ENCODE results near the gene FAM240B. TPM values are rescaled to one million over a fixed set of nuclear protein-coding genes. Genes with fewer than 3 reads are reported as not detected.

Gene FAM240B
- total RNA-seq, 5 donors from 2014 or later (not counting 1 experiment from before 2014, with no cell fraction given) = not detected

Other genes with a start within 250 kb of the FAM240B start
- gene ANKRD18A, start 99.5 kb downstream of the FAM240B start, total RNA-seq = 10 to 100 TPM in 1 of 5 donors, 1 to 10 TPM in 4; 1.2 to 16.5 (median 5.1) TPM

Measured in T-cell (primary cell).